GM19351 (cell line): ENCODE results near the gene CSTPP1.
"Not testable (repeated sequence)": the region's sequence is repeated elsewhere in the genome, so short reads cannot be mapped to it uniquely, and the experiment has no call there.

Experiments
- ATAC-seq: cut with Tn5 transposase; IDR thresholded peaks from one replicate; pipeline ENCODE4 v1.9.1; 2021; ENCODE audit warnings: mild to moderate bottlenecking, moderate library complexity; ENCODE audit not compliant: unreplicated experiment

The CSTPP1 gene

DNA sequence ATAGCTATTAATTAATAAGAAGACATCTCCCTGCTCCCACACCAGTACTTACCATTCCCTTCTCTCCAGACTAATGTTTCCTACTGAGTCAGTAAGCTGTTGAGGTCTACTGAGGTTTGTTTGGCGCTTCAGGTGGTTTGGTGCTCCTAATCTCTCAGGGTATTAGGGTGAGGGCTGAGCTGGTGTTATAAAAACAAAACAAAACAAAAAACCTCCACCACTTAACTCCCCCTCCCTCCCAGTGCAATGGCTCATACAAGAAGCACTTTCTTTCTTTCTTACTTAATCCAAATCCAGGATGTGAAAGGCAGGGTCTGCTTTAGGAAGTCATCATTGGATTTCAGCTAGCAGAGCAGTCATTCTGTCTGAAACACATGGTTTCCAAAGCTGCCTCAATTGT lies 15.3 kb downstream of the CSTPP1 start:
- no peak for ATAC-seq

DNA sequence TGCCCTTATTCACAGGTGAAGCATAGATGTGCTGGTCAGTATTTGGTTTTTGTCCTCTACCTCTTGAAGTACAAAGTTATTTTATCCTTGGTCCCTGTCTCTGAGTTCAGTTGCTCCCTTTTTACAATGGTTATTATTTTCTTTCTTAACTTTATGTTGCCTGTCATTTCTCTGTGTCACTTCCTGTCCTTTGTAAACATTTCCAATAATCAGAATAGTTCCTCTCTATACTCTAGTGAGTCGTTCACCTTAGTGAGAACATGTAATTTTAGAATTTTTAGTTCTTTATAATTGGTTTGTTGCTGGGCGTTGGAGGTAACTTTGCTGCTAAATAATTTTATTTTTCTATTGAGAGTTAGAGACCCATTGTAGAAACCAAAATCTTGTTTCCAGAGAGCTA lies 16.0 kb downstream of the CSTPP1 start:
- no peak for ATAC-seq

DNA sequence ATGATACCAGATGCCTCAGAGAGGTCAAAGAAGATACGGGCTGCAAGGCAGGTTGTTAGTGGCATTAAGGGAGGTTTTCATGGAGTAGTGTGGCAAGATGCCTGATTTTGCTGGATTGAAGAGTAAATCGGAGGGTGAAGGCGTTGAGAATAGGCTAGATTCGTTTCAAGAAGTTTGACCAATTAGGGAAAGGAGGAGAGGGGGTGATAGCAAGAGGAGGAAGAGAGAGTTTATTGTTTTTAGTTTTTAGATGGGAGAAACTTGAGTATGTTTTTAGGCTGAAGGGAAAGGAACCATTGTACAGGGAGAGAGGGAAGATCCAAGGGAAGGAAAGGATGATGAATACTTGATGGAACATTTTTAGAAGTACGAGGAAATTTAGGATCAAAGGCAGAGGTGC lies 16.5 kb downstream of the CSTPP1 start:
- no peak for ATAC-seq

DNA sequence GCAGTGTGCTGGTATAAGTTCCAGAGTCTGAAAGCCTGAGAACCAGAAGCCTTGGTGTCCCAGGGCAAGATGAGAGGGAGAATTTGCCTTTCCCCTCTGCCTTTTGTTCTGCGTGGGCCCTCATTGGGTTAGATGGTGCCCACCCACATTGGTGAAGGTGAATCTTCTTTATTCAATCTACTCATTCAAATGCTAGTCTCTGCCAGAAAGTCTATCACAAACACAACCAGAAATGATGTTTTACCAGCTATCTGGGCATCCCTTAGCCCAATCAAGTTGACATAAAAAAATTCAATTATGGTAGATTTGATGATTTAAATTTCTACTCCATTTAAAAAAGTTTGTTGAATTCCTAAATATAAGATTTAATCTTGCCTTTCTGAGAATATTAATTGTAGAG lies 22.2 kb downstream of the CSTPP1 start:
- ATAC-seq = no peak

DNA sequence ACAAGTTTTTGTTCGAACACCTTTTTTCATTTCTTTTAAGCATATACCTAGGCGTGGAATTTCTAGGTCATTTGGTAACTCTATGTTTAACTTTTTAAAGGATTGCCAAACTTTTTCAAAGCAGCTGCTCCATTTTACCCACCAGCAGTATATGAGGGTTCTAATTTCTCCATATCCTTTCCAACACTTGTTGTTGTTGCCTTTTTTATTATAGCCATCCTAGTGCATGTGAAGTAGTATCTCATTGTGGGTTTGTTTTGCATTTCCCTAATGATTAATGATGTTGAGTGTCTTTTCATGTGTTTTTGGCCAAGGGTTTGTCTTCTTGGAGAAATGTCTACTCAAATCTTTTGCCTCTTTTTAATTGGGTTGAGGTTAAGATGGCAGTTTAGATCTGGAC lies 24.5 kb downstream of the CSTPP1 start:
- ATAC-seq = no peak

DNA sequence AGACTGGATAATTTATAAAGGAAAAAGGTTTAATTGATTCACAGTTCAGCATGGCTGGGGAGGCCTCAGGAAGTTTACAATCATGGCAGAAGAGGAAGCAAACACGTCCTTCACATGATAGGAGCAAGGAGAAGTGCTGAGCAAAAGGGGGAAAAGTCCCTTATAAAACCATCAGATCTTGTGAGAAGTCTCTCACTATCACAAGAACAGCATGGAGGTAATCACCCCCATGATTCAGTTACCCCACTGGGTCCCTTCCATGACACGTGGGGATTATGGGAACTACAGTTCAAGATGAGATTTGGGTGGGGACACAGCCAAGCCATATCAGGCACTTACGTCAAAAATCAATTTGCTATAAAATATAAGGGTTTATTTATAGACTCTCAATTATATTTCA lies 25.3 kb downstream of the CSTPP1 start:
- not testable (repeated sequence) for ATAC-seq

DNA sequence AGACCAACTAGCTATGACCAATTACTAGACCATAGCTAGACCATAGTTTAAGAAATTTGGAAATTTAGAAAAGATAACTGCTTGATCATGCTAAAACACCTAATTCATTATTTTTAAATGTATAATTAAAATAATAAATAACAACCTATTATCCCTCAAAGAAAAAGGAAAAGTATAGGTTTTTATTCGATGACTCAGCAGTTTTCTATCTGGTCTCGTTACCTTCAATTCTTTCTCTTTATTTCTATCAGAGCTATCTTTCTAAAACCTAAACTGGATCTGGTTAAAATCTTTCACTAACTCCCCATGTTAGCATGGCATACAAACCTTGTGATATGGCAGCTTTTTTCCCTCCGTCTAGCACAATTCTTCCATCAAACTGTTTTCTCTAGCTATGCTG lies 27.3 kb downstream of the CSTPP1 start:
- no peak for ATAC-seq

DNA sequence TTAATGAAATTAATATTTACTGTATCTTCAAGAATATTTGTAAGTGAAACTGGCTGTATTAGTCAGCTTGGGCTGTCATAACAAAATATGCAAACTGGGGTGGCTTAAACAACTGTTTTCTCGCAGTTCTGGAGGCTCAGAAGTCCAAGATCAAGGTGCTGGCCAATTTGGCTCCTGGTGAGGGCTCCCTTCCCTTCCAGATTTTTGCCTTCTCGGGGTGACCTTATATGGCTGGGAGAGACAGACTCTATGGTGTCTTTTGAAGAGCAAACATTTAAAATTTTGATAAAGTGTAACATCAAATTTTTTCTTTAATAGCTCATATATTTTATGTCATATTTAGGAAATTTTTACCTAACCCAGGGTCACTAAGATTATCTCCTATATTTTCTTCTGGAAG lies 30.2 kb downstream of the CSTPP1 start:
- no peak for ATAC-seq

DNA sequence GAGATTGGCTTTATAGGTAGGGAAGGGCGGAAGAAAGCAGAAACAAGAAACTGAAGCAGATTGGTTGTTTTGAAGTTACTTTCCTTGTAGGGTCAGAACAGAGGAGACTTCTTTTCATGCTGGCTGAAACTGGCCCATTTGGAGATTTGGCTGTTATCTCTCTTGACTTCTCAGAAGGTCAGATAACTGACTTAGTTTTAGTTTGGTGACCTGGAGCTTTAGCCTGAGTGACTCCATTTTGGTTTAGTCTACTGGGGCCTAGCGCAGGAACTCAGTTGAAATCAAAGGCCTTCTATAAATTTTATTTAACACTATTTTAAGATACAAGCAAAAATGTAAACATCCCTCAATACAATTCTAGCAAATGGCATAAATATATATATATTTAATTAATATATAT lies 31.4 kb downstream of the CSTPP1 start:
- no peak for ATAC-seq

DNA sequence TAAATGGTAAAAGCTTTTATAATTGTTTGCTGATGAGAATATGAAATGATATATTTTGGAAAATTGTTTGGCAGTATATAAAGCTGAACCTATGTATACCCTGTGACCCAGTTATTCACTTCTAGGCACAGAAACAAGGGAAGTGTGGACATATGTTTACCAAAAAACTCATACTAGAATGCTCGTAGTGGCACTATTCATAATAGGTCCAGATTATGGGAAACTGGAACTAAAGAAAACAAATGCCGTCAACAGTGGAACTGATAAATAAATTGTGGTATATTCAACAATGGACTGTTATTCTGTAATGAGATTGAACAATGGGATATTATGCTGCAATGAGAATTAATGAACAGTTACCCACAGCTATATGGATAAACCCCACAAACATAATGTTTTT lies 32.8 kb downstream of the CSTPP1 start:
- no peak for ATAC-seq

DNA sequence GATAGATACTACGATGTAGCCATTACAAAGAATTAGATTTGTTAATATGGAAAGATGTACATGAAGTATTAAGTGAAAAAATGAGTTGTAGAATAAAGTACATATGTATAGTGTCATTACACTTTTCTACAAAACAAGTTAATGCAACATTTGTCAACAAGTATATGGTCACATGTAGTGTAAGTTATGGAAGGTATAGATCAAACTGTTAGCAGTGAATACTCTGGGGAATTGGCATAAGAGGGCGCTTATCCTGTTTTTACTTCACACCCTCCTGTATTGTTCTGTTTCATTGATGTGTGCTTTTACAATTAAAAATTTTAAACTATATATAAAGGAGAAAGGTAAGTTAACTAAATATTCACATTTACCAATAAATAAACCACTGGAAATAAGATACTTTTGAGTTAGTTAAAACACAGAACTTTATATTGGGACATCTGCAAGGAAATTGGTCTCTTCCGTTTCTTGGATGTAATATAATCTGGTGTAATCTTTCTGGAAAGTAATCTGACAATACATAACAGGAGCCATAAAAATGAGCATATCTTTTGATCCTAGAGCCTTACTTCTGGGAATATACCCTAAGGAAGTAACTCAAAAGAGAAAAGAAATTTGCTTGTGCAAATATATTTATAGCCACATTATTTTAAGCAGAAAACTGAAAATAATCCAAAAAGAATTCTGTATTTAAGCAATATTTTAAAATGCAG lies 34.5 kb downstream of the CSTPP1 start:
- no peak for ATAC-seq

DNA sequence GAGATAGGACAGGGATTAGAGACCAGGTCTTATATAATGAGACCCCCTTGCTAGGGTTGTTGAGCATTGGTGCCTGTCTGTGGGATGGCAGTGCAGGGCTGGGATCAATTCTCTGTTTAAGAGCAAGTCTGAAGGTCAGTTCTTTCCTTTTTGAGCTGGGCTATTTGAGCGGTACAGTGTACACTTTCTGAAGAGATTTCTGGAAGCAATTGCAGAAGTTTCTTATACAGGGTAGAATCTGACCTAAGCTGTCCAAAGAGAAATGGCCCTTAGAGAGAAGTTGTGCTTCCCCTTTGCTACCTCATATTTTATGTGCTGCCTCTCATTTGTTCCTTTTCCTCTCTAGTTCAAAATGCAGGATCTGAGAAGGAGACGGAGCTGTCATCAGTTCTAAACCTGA lies 35.8 kb downstream of the CSTPP1 start:
- no peak for ATAC-seq

DNA sequence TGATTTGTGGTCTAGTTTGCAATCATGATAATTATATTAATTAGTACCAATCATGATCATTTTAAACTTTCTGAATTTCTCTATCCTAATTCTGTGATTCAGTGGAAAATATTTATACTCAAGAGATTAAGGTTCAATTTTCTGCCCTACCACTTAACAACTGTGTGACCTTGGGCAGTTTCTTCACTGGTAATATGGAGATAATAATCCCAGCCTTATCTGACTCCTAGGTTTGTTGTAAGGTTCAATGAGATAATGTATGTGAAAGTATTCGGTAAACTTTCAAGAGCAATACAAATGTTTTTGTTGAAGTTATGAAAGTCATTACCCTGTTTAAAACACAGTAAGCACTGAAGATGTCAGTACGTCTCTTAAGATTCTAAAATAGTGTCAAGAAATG lies 36.3 kb downstream of the CSTPP1 start:
- ATAC-seq = no peak

DNA sequence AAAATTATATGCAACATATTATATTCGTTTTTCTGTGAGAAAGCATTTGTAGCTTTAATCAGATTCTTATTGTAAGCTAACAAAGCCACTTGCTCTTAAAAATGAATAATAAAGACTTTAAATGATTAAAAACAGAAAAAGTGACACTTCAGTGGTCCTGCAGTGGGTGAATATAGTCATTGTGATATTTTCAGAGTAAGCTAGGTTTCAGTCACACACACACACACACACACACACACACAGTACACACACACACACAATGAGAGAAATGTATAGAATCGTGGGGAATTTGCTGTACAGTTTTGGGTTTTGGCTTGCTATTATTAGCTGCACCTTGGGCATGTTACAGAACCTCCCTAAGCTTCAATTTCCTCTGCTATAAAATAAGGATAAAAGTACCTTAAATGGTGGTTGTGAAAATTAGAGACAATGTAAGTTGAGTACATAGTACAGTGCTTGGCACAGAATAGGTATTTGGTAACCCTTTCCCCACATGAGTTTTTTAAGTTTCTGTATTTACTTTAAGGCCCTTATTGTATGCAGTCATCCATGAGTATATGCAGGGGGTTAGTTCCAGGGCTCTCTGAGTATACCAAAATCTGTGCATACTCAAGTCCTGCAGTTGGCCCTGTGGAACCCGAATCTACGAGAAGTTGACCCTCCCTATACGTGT lies 39.8 kb downstream of the CSTPP1 start:
- ATAC-seq = no peak

DNA sequence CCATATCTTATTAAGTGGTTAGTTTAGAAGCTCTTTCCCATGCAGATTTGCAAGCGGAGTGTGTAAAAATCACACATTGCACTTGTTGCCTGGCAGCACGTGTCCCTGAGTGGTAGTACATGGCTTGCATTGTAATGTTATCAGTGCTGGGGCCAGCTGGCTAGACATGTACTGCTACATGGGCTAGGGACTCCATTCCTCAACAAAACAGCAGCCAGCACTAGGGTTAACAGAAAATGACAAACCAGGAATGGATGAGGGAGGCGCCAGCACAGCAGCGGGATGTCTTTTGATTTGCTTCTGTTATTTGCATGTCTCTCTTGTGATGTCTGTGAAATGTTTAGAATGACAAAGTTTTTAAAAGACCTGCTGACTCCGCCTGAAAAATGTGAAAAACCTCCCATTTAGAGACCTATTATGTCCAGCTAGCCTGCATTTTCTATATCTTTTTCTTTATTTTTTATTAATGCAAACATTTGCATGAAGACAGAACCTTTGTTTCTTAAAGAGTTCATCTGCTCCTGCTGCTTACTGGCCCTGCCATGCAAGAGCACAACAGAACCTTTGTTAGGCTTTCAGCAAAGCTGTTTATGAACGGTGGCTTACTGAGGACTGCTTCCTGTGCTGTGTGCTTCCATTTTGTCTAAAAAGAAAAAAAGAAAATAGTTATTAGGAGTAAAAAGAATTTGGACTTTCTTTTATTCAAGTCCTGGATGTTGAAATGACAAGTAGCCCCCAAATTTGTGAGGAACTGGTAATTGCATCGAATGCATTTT lies 40.7 kb downstream of the CSTPP1 start:
- no peak for ATAC-seq

DNA sequence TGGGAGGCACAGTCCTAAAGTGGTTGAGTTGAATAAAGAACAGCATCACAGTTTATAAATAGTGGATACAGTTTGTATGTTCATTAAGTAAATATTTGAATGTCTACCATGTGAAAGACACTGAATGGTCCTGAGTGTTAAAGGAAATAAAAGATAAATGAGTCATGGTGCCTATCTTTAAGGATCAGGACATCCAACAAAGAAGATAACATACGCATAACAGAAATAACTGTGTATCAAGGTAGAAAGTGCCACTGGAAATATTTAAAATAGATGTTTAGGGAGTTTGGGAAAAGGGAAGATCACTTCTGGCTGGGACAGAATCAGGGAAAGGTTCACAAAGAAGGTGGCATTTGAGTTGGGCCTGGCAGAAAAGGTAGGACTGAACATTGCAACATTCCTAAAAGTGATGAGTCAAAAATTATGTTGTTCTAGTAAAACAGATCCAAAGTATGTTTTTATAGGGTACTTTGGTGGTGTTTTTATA lies 41.5 kb downstream of the CSTPP1 start:
- no peak for ATAC-seq

DNA sequence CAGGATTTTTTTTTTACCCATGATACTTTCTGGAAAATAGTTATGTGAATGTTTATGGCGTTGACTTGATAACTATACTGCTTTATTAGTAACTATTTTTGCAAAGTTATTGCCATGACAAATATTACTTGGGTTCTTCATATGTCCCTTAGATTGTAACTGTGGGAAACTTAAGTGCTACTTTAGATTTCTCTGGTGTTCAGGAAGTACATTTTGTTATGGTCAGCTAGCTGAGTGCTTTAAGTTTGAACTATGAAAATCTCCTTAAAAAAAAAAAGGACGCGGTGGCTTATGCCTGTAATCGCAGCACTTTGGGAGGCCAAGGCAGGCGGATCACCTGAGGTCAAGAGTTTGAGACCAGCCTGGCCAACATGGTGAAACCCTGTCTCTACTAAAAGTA lies 42.8 kb downstream of the CSTPP1 start:
- no peak for ATAC-seq

DNA sequence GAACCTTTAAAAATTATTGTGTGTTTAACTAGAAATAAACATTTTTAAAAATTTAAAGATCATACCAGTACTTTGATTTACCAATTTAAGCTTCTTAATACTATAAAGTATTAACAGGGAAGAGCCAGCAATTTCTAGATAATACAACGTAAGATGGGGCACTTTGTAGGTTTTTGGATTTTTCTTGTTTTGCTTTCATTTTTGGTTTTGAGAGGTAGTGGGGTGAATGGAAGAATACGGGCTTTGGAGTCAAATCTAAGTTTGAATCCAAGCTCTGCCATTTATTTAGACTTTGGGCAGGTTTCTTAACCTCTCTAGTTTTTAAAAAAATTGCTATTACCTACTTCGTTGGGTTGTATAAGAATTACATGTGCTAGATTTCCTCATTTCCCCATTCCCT lies 44.9 kb downstream of the CSTPP1 start:
- ATAC-seq = no peak

DNA sequence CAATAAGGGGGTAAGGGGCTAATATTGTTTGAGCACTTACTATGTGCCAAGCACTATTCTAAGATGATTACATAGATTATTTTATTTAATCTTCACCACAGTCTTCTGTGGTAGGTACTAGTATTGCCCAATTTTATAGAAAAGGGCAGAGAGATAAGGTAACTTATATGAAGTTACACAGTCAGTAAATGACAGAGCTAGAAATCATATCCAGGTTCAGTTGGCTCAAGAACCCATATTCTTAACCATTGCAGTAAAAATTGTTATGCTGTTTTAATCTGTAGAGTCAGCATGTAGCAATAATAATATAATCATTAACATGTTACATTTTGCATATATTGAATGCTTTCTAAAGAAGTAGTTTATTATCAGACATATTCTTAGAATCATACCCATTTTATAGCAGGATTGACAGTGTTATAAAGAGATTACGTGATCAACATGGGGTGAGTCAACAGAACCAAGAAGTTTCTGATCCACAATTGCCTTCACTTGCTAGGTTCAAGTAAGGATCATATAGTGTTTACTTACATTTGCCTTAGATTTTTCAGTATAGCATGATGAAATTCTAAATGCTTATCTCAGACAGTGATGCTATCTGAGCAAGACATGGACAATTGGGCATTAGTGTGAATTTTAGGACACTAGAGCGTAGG lies 46.4 kb downstream of the CSTPP1 start:
- no peak for ATAC-seq

DNA sequence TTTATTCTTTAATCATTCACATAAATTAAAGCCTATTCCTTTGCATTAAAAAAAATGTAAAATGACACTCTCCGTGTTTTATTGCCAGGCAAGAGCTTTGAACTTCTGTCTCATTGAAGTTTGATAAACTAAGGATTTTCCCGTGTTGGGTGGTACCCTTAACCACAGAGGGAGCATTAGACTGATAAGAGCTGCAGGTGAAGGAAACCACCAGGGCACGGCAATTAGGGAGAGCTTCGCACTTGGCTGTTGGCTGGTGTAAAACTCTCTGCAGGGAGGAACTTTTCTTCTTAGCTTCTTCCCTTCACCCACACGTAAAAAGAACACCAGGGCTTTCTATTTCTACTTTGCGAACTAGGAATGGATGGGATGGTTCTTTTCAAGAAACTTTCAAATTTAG lies 47.0 kb downstream of the CSTPP1 start:
- no peak for ATAC-seq

DNA sequence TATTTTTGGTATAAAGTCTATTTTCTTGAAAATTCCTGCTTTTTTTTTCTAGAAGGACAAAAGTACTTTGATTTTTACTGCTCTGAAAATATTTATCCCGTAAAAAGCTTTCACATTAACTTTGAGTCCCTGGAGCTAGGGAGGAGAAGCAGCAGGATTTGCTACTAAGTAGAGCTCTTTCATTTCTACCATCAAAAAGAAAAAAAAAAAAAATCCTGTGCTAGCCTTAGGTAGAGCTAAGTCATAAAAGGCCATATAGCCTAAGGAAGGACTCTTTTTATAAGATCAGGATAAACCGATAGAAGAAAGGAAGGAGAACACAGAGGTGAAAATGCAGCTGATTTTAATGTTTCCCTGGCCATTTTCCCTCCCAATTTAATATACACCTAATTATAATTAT lies 48.0 kb downstream of the CSTPP1 start:
- no peak for ATAC-seq
